ENCODE data around the gene SLC27A1. TPM values are rescaled to one million over a fixed set of nuclear protein-coding genes. Genes with fewer than 3 reads are reported as not detected.
"Not testable (repeated sequence)": the region's sequence is repeated elsewhere in the genome, so short reads cannot be mapped to it uniquely, and the experiment has no call there.

The SLC27A1 gene
- total and polyA plus RNA-seq, 2 experiments from 2014 or later, result 20.4 to 30.0 TPM

GRCh38 chr19:17549085-17549740 is 78.9 kb downstream of the SLC27A1 start:
- Histone ChIP-seq H2AFZ (no peak overlapping the region), H3K9ac (no peak overlapping the region), H3K27ac (no peak overlapping the region), H3K9me3 (ENCODE audit: low read depth) (no peaks in the 10 kb centered on the region), H3K9me2 (ENCODE audit: insufficient read depth) (no peaks in the 10 kb centered on the region), H3K36me3 (ENCODE audit: low read depth) (no peaks in the 10 kb centered on the region), H3F3A (ENCODE audit: insufficient read depth) (peaks cover 20% of the 10 kb centered on the region), H4K20me1 (ENCODE audit: insufficient read depth) (no peaks in the 10 kb centered on the region), H3K4me3 (no peak overlapping the region), H3K4me2 (ENCODE audit: unreplicated experiment) (no peak overlapping the region), H3K27me3 (replicated peaks; ENCODE audit: insufficient read depth) (no peaks in the 10 kb centered on the region), H3K79me2 (ENCODE audit: insufficient read depth) (no peaks in the 10 kb centered on the region), H3K4me1 (ENCODE audit: insufficient read depth) (peaks cover 10% of the 10 kb centered on the region)
- WGBS, 2 experiments (ENCODE audit: low coverage in 1 of 2, low lambda C conversion rate in 2 of 2, missing lambda C conversion rate in 2 of 2), result 59 to 66% methylated on average over 5 of the region's 5 CpGs
- TF ChIP-seq EZH2phosphoT487 (IDR thresholded peaks at IDR 0.05; ENCODE audit: insufficient read depth, low read depth), result no peak
- no peak for TF ChIP-seq EZH2 (IDR thresholded peaks at IDR 0.05; ENCODE audit: insufficient read depth, poor library complexity, severe bottlenecking)
- in situ Hi-C loops (cut with MboI), result no loop called here
- DNase-seq, result no peak

DNA sequence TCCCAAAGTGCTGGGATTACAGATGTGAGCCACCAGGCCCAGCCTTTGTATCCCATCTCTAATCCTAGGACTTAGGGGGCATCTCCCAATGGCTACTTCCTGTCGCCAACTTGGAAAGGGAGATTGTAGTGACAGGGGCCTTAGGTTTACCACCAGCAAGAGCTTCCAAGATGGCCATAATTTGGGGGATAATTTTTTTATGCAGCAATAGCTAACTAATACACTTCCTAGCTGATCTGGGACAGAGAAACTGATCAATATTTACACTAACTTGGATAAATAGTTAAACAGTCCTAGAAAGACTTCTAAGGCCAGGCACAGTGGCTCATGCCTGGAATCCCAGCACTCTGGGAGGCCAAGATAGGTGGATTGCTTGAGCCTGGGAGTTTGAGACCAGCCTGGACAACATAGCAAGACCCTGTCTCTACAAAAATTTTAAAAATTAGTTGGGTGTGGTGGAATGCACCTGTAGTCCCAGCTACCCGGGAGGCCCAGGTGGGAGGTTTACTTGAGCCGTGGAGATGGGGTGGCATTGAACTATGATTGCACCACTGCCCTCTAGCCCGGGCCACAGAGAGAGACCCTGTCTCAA is 79.8 kb downstream of the SLC27A1 start:
- no peak overlapping the region for H2AFZ ChIP-seq
- H4K20me1 ChIP-seq (ENCODE audit: insufficient read depth), result no peaks in the 10 kb centered on the region
- no peak overlapping the region for H3K4me2 ChIP-seq (ENCODE audit: unreplicated experiment)
- no peak overlapping the region for H3K9ac ChIP-seq
- H3K27me3 ChIP-seq (replicated peaks; ENCODE audit: insufficient read depth), result no peaks in the 10 kb centered on the region
- no peak for DNase-seq
- in situ Hi-C loops (cut with MboI), result no loop called here
- no peak for TF ChIP-seq EZH2phosphoT487 (IDR thresholded peaks at IDR 0.05; ENCODE audit: insufficient read depth, low read depth)
- TF ChIP-seq EZH2 (IDR thresholded peaks at IDR 0.05; ENCODE audit: insufficient read depth, poor library complexity, severe bottlenecking), result no peak
- no peaks in the 10 kb centered on the region for H3K79me2 ChIP-seq (ENCODE audit: insufficient read depth)
- peaks cover 10% of the 10 kb centered on the region for H3K4me1 ChIP-seq (ENCODE audit: insufficient read depth)
- no peaks in the 10 kb centered on the region for H3K9me2 ChIP-seq (ENCODE audit: insufficient read depth)
- H3K36me3 ChIP-seq (ENCODE audit: low read depth), result no peaks in the 10 kb centered on the region
- peaks cover 22% of the 10 kb centered on the region for H3F3A ChIP-seq (ENCODE audit: insufficient read depth)
- no peak overlapping the region for H3K4me3 ChIP-seq
- H3K9me3 ChIP-seq (ENCODE audit: low read depth), result no peaks in the 10 kb centered on the region
- no peak overlapping the region for H3K27ac ChIP-seq
- 95 to 97% methylated on average over 4 of the region's 4 CpGs for WGBS, 2 experiments (ENCODE audit: low coverage in 1 of 2, low lambda C conversion rate in 2 of 2, missing lambda C conversion rate in 2 of 2)

DNA sequence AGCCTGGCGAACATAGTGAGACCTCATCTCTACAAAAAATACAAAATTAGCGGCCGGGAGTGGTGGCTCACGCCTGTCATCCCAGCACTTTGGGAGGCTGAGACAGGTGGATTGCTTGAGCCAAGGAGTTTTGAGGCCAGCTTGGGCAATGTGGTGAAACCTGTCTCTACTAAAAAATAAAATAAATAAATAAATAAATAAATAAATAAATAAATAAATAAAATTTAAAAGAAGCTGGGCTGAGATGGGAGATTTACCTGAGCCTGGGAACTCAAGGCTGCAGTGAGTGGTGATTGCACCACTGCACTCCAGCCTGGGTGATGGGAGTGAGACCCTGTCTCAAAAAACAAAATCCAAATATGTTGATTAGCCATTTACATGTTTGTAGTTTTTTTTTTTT is 82.4 kb downstream of the SLC27A1 start:
- peak overlapping the region; percentile 49 for H3K4me3 ChIP-seq
- peaks cover 20% of the 10 kb centered on the region for H3K79me2 ChIP-seq (ENCODE audit: insufficient read depth)
- H3K9me2 ChIP-seq (ENCODE audit: insufficient read depth); H2AFZ ChIP-seq; H3K36me3 ChIP-seq (ENCODE audit: low read depth); H4K20me1 ChIP-seq (ENCODE audit: insufficient read depth); DNase-seq; in situ Hi-C loops (cut with MboI); H3K27me3 ChIP-seq (replicated peaks; ENCODE audit: insufficient read depth); H3K9ac ChIP-seq; H3K9me3 ChIP-seq (ENCODE audit: low read depth): not testable (repeated sequence)
- peak overlapping the region; percentile 64; the same call in 1 of the 2 replicates for H3K27ac ChIP-seq
- peaks cover 22% of the 10 kb centered on the region for H3F3A ChIP-seq (ENCODE audit: insufficient read depth)
- WGBS, 2 experiments (ENCODE audit: low coverage in 1 of 2, low lambda C conversion rate in 2 of 2, missing lambda C conversion rate in 2 of 2), result 97 to 99% methylated on average over 4 of the region's 4 CpGs
- peak overlapping the region; percentile 71 for H3K4me2 ChIP-seq (ENCODE audit: unreplicated experiment)
- H3K4me1 ChIP-seq (ENCODE audit: insufficient read depth), result peaks cover 16% of the 10 kb centered on the region

DNA sequence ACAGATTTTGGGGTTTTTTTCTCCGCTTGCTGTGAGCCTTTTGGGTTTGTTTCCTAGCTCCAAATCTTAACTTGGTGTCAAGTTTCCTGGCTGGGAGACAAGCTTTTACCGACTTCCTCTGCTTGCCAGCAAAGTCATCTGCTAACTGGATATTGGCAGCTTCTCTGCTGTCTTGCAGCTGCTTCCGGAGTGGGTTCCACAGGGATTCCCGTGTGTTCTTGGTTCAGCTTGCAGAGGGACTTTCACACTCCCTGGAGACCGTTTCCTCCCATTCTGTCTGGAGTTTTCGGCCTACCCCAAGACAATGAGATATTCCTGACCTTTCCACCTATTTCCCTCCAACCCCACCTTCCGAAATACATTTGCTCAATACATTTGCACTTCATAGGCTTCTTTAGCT is 82.9 kb downstream of the SLC27A1 start:
- H3K27me3 ChIP-seq (replicated peaks; ENCODE audit: insufficient read depth), result no peaks in the 10 kb centered on the region
- peak; percentile 96 for DNase-seq
- no peaks in the 10 kb centered on the region for H3K36me3 ChIP-seq (ENCODE audit: low read depth)
- peaks cover 22% of the 10 kb centered on the region for H3F3A ChIP-seq (ENCODE audit: insufficient read depth)
- H3K4me3 ChIP-seq, result peak overlapping the region; percentile 49
- H3K9me3 ChIP-seq (ENCODE audit: low read depth), result no peaks in the 10 kb centered on the region
- TF ChIP-seq EZH2phosphoT487 (IDR thresholded peaks at IDR 0.05; ENCODE audit: insufficient read depth, low read depth), result no peak
- TF ChIP-seq EZH2 (IDR thresholded peaks at IDR 0.05; ENCODE audit: insufficient read depth, poor library complexity, severe bottlenecking), result no peak
- H3K79me2 ChIP-seq (ENCODE audit: insufficient read depth), result peaks cover 26% of the 10 kb centered on the region
- H3K27ac ChIP-seq, result peak overlapping the region; percentile 64
- H3K9me2 ChIP-seq (ENCODE audit: insufficient read depth), result no peaks in the 10 kb centered on the region
- in situ Hi-C loops (cut with MboI), result no loop called here
- H3K4me2 ChIP-seq (ENCODE audit: unreplicated experiment), result peak overlapping the region; percentile 71
- WGBS, 2 experiments (ENCODE audit: low coverage in 1 of 2, low lambda C conversion rate in 2 of 2, missing lambda C conversion rate in 2 of 2), result 3 to 4% methylated on average over 7 of the region's 7 CpGs
- peak overlapping the region; percentile 60 for H2AFZ ChIP-seq
- H3K4me1 ChIP-seq (ENCODE audit: insufficient read depth), result peaks cover 16% of the 10 kb centered on the region
- H3K9ac ChIP-seq, result peak overlapping the region; percentile 54
- no peaks in the 10 kb centered on the region for H4K20me1 ChIP-seq (ENCODE audit: insufficient read depth)

Data from GM23248 (cell line).